IPS-18a (cell line): ENCODE data around the gene BICD1.

Experiments used
- H3K27ac ChIP-seq: one replicate; pipeline ENCODE4 v1.5.1; 2013; ENCODE audit warnings: low read length
- H3K27me3 ChIP-seq: one replicate; pipeline ENCODE4 v1.6.1; 2013; ENCODE audit warnings: mild to moderate bottlenecking, low read length; ENCODE audit not compliant: control insufficient read depth, insufficient read depth
- H3K36me3 ChIP-seq: one replicate; pipeline ENCODE4 v1.6.1; 2013; ENCODE audit warnings: low read depth, low read length; ENCODE audit not compliant: control insufficient read depth
- H3K4me1 ChIP-seq: one replicate; pipeline ENCODE4 v1.6.1; 2013; ENCODE audit warnings: low read depth, low read length; ENCODE audit not compliant: control insufficient read depth
- H3K4me3 ChIP-seq: one replicate; pipeline ENCODE4 v1.5.1; 2013; ENCODE audit warnings: low read length
- H3K9ac ChIP-seq: one replicate; pipeline ENCODE4 v1.6.1; 2013; ENCODE audit warnings: mild to moderate bottlenecking, low read length, moderate library complexity
- H3K9me3 ChIP-seq: one replicate; pipeline ENCODE4 v1.6.1; 2013; ENCODE audit warnings: low read depth, low read length; ENCODE audit not compliant: control insufficient read depth

The BICD1 gene

GRCh38 chr12:32367381-32367780 is 260.7 kb downstream of the BICD1 start:
- no peaks in the 10 kb centered on the region for H3K27me3 ChIP-seq
- H3K27ac ChIP-seq, result no peak overlapping the region
- H3K9me3 ChIP-seq, result no peaks in the 10 kb centered on the region
- H3K9ac ChIP-seq, result no peak overlapping the region
- no peaks in the 10 kb centered on the region for H3K36me3 ChIP-seq
- peaks cover 18% of the 10 kb centered on the region for H3K4me1 ChIP-seq
- no peak overlapping the region for H3K4me3 ChIP-seq

DNA sequence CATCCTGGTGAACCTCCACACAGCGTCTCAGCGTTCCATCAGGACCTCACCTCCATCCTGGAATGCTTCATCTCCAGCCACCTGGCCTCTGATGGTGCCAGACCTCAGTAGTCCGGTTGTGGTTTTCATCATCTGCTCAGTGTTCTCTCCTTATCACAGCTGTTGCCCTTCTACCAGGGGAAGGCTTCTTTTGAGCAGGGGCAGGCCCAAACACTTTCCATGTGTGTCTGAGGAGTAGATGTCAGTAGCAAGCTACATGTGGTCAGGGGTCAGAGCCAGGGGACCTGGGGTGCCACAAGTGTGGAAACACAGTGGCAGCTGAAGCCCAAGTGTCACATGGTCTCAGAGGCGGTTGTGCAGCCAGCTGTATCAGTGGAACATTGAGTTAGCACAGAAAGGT is 262.6 kb downstream of the BICD1 start:
- no peaks in the 10 kb centered on the region for H3K27me3 ChIP-seq
- no peak overlapping the region for H3K9ac ChIP-seq
- no peaks in the 10 kb centered on the region for H3K9me3 ChIP-seq
- H3K4me1 ChIP-seq, result peaks cover 10% of the 10 kb centered on the region
- no peak overlapping the region for H3K27ac ChIP-seq
- H3K4me3 ChIP-seq, result no peak overlapping the region
- H3K36me3 ChIP-seq, result no peaks in the 10 kb centered on the region

GRCh38 chr12:32377344-32378055 is 270.9 kb downstream of the BICD1 start:
- Histone ChIP-seq H3K36me3 (no peaks in the 10 kb centered on the region), H3K9me3 (no peaks in the 10 kb centered on the region), H3K27ac (no peak overlapping the region), H3K9ac (no peak overlapping the region), H3K4me3 (no peak overlapping the region), H3K4me1 (peaks cover 9% of the 10 kb centered on the region), H3K27me3 (no peaks in the 10 kb centered on the region)

DNA sequence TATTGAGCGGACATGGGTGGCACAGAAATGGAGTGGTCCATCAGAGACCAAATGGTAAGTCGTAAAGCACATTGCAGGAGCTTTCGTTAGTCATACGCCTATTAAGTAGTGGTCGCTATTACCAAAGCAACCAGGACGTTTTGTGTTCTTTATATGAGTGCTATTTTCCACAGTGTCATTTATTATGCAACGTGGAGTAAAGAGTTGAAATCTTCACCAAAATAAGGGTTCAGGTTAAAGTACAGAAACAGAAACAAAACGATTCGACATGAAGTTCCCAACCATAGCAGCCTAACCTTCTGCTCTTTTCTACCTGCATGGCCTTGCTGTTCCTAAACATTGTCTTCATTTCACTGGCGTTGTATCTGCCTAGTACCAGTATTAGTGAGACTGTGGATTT is 272.6 kb downstream of the BICD1 start:
- H3K27ac ChIP-seq, result no peak overlapping the region
- H3K4me3 ChIP-seq, result no peak overlapping the region
- no peaks in the 10 kb centered on the region for H3K27me3 ChIP-seq
- H3K36me3 ChIP-seq, result no peaks in the 10 kb centered on the region
- no peak overlapping the region for H3K9ac ChIP-seq
- no peaks in the 10 kb centered on the region for H3K9me3 ChIP-seq
- peaks cover 9% of the 10 kb centered on the region for H3K4me1 ChIP-seq

GRCh38 chr12:32379667-32380066 is 273.0 kb downstream of the BICD1 start:
- Histone ChIP-seq H3K9me3 (no peaks in the 10 kb centered on the region), H3K9ac (no peak overlapping the region), H3K4me3 (no peak overlapping the region), H3K27ac (no peak overlapping the region), H3K27me3 (no peaks in the 10 kb centered on the region), H3K36me3 (no peaks in the 10 kb centered on the region), H3K4me1 (peaks cover 9% of the 10 kb centered on the region)

GRCh38 chr12:32382226-32382625 is 275.6 kb downstream of the BICD1 start:
- Histone ChIP-seq H3K27me3 (no peaks in the 10 kb centered on the region), H3K9me3 (no peaks in the 10 kb centered on the region), H3K4me3 (no peak overlapping the region)

DNA sequence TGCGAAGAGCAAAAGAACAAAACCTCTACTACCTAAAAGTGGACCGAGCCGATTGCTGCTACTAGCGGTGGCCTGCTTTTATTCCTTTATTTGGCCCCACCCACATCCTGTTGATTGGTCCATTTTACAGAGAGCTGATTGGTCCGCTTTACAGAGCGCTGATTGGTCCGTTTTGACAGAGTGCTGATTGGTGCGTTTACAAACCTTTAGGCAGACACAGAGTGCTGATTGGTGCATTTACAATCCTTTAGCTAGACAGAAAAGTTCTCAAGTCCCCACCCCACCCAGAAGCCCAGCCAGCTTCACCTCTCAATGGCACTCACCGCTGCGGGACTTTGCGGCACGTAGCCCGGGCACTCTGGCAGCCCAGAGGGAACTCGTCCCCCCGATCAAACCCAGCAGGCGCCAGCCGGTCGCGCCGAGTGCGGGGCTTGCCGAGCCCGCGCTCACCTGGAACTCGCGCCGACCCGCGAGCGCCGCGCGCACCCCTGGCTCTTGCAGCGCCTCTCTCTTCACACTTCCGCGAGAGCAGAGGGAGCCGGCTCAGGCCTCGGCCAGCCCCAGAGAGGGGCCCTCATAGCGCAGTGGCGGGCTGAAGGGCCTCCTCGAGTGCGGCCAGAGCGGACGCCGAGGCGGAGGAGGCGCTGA is 284.0 kb downstream of the BICD1 start:
- no peak overlapping the region for H3K4me3 ChIP-seq
- no peaks in the 10 kb centered on the region for H3K27me3 ChIP-seq
- no peak overlapping the region for H3K9ac ChIP-seq
- no peaks in the 10 kb centered on the region for H3K9me3 ChIP-seq
- H3K27ac ChIP-seq, result no peak overlapping the region
- peaks cover 7% of the 10 kb centered on the region for H3K4me1 ChIP-seq
- no peaks in the 10 kb centered on the region for H3K36me3 ChIP-seq

More at GRCh38 chr12:32382226-32382625, 275.6 kb downstream of the BICD1 start:
- no peaks in the 10 kb centered on the region for H3K36me3 ChIP-seq
- no peak overlapping the region for H3K27ac ChIP-seq
- H3K9ac ChIP-seq, result no peak overlapping the region
- H3K4me1 ChIP-seq, result peaks cover 4% of the 10 kb centered on the region

DNA sequence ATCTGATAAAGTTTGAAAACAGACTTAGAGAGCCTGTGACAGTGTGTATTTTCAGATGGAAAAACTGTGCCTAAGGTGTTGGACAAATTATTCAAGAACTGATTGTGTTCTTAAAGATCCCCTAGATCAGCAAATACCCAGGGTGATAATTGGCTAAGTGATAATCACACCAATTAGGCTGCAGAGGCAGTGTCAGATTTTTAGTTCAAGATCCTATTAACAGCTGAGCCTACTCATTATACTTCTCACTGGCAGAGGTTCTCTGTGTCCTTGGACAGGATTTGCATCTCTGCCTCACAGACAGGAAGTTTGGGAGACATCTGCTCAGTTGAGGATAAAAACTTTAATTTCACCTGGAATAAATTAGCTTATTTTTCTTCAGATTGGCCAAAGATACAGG is 288.4 kb downstream of the BICD1 start:
- Histone ChIP-seq H3K27ac (no peak overlapping the region), H3K36me3 (no peaks in the 10 kb centered on the region), H3K4me1 (peaks cover 23% of the 10 kb centered on the region), H3K9ac (no peak overlapping the region), H3K27me3 (no peaks in the 10 kb centered on the region), H3K9me3 (no peaks in the 10 kb centered on the region), H3K4me3 (no peak overlapping the region)

- Histone ChIP-seq H3K9me3 (no peaks in the 10 kb centered on the region), H3K4me1 (peaks cover 23% of the 10 kb centered on the region), H3K27me3 (peaks cover 7% of the 10 kb centered on the region), H3K9ac (no peak overlapping the region), H3K4me3 (no peak overlapping the region), H3K27ac (no peak overlapping the region), H3K36me3 (peaks cover 1% of the 10 kb centered on the region)
Observed at GRCh38 chr12:32397696-32398095, 291.0 kb downstream of the BICD1 start.

GRCh38 chr12:32398181-32398580 is 291.5 kb downstream of the BICD1 start:
- peaks cover 7% of the 10 kb centered on the region for H3K27me3 ChIP-seq
- peaks cover 23% of the 10 kb centered on the region for H3K4me1 ChIP-seq
- H3K4me3 ChIP-seq, result peak overlapping the region; percentile 81
- H3K9ac ChIP-seq, result no peak overlapping the region
- no peaks in the 10 kb centered on the region for H3K9me3 ChIP-seq
- H3K36me3 ChIP-seq, result peaks cover 6% of the 10 kb centered on the region
- no peak overlapping the region for H3K27ac ChIP-seq

DNA sequence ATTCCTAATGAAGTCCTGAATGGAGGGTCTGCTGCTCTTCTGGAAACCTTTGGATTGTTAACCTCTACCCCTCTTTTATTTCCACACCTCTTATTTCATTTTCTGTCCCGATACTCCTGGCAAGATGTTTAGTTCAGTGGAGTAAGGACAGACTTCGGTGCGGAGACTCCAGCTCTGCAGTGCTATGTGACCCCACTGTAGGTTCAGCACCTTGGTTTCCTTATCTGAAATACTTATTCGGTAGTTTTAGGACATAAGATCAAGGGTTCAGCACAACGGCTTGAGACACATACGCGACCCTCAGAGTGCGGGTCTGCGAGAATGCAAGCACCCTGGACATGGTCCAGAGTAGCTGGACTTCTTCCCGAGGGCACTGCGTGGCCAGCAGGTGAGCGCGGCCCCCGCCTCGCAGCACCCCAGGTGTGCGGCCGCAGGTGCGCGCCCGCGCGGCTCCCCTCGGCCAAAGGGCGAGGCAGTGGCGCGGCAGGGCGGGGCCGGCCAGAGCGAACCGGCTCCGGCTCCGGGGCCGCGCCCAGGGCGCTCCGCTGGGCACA is 292.2 kb downstream of the BICD1 start:
- H3K4me1 ChIP-seq, result peaks cover 23% of the 10 kb centered on the region
- H3K4me3 ChIP-seq, result peak overlapping the region; percentile 81
- peaks cover 7% of the 10 kb centered on the region for H3K27me3 ChIP-seq
- peaks cover 6% of the 10 kb centered on the region for H3K36me3 ChIP-seq
- H3K9ac ChIP-seq, result peak overlapping the region; percentile 74
- no peaks in the 10 kb centered on the region for H3K9me3 ChIP-seq
- H3K27ac ChIP-seq, result peak overlapping the region; percentile 81
